ENCODE measurements around the gene GLIS1. TPM values are rescaled to one million over a fixed set of nuclear protein-coding genes. Genes with fewer than 3 reads are reported as not detected.

The GLIS1 gene
- total and polyA plus RNA-seq, 2 experiments from 2014 or later: 0.77 to 0.95 TPM

DNA sequence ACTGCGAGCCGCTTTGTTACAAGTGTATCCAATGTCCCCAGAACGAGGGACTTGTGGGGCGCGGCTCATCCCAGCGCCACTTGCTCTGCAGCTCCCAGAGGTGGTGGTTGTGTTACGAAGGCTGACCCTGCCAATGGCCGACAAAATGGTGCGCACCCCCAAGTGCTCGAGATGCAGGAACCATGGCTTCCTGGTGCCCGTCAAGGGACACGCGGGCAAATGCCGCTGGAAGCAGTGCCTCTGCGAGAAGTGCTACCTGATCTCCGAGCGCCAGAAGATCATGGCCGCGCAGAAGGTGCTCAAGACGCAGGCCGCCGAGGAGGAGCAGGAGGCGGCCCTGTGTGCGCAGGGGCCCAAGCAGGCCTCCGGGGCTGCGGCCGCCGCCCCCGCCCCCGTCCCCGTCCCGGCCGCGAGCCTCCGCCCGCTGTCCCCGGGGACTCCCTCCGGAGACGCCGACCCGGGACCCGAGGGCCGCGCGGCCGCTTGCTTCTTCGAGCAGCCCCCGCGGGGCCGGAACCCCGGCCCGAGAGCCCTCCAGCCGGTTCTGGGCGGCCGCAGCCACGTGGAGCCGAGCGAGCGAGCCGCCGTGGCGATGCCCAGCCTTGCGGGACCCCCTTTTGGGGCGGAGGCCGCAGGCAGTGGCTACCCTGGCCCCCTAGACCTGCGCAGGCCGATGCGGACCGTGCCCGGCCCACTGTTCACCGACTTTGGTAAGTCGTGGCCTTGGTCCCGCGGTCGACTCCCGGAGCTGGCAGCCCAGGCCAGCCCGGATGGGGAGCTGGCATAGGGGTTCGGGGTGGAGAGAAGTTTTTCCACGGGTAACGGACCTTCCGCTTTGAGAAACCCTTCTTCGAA is 279.4 kb downstream of the GLIS1 start, which contains the start of gene DMRTB1:
Gene DMRTB1 (plus strand): TSS at position 79 of the 855 bp plus-strand sequence. CDS start 55 bp downstream, at position 134.
- H3K27me3 ChIP-seq: no peaks in the 10 kb centered on the region
- TF ChIP-seq, protein P1, sequence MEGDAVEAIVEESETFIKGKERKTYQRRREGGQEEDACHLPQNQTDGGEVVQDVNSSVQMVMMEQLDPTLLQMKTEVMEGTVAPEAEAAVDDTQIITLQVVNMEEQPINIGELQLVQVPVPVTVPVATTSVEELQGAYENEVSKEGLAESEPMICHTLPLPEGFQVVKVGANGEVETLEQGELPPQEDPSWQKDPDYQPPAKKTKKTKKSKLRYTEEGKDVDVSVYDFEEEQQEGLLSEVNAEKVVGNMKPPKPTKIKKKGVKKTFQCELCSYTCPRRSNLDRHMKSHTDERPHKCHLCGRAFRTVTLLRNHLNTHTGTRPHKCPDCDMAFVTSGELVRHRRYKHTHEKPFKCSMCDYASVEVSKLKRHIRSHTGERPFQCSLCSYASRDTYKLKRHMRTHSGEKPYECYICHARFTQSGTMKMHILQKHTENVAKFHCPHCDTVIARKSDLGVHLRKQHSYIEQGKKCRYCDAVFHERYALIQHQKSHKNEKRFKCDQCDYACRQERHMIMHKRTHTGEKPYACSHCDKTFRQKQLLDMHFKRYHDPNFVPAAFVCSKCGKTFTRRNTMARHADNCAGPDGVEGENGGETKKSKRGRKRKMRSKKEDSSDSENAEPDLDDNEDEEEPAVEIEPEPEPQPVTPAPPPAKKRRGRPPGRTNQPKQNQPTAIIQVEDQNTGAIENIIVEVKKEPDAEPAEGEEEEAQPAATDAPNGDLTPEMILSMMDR (IDR thresholded peaks at IDR 0.05; ENCODE audit: low read depth, low read length): no peak
- DNase-seq (ENCODE audit: low read depth in 1 of 2, low spot score in 1 of 2): no peak
- peaks cover 10% of the 10 kb centered on the region for H3K4me1 ChIP-seq (ENCODE audit: low read depth)
- no peaks in the 10 kb centered on the region for H3K9me3 ChIP-seq (ENCODE audit: low read depth)
- H3K36me3 ChIP-seq: no peaks in the 10 kb centered on the region
- H3K4me3 ChIP-seq: no peak within 1 kb of the TSS
- H3K27ac ChIP-seq: no peak within 1 kb of the TSS

DNA sequence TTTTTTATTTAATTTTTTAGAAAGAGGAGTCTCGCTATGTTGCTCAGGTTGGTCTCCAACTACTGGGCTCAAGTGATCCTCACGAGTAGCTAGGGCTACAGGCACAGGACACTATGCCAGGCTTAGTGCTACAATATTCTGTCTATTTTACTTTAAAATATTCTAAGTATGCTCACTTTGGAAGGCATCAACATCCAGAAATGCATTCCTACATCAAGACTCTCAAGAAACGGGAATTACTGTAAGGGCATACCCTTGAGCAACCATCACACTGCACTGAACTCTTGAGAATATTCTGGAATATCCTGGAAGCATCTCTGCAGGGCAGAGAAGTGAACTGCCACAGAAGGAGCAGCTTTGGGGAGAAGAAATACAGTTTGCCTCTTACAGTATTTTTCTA is 280.3 kb downstream of the GLIS1 start:
- no peak overlapping the region for H3K27ac ChIP-seq
- H3K36me3 ChIP-seq: no peaks in the 10 kb centered on the region
- TF ChIP-seq, protein P1 (IDR thresholded peaks at IDR 0.05; ENCODE audit: low read depth, low read length): no peak
- no peaks in the 10 kb centered on the region for H3K27me3 ChIP-seq
- H3K4me1 ChIP-seq (ENCODE audit: low read depth): peaks cover 10% of the 10 kb centered on the region
- H3K4me3 ChIP-seq: no peak overlapping the region
- H3K9me3 ChIP-seq (ENCODE audit: low read depth): no peaks in the 10 kb centered on the region
- no peak for DNase-seq (ENCODE audit: low read depth in 1 of 2, low spot score in 1 of 2)

Other genes starting within 250 kb of the GLIS1 start
- 18.1 and 20.5 TPM in 2 replicates for gene NDC1, start 99.1 kb upstream of the GLIS1 start, total RNA-seq
- gene NDC1, start 99.1 kb upstream of the GLIS1 start, polyA plus RNA-seq: 11.7 and 17.6 TPM in 2 replicates
- 14.4 and 21.0 TPM in 2 replicates for gene YIPF1, start 150.6 kb upstream of the GLIS1 start, total RNA-seq
- gene YIPF1, start 150.6 kb upstream of the GLIS1 start, polyA plus RNA-seq: 28.3 and 29.7 TPM in 2 replicates
- not detected in 2 replicates for gene DIO1, start 155.0 kb upstream of the GLIS1 start, total RNA-seq
- gene DIO1, start 155.0 kb upstream of the GLIS1 start, polyA plus RNA-seq: not detected in 2 replicates
- 21.6 and 32.8 TPM in 2 replicates for gene IFT25, start 206.5 kb upstream of the GLIS1 start, total RNA-seq
- gene IFT25, start 206.5 kb upstream of the GLIS1 start, polyA plus RNA-seq: 54.7 and 57.9 TPM in 2 replicates
- 39.3 and 44.9 TPM in 2 replicates for gene LRRC42, start 207.2 kb upstream of the GLIS1 start, total RNA-seq
- gene LRRC42, start 207.2 kb upstream of the GLIS1 start, polyA plus RNA-seq: 49.6 and 50.5 TPM in 2 replicates

Measured in cardiac muscle cell (in vitro differentiated cells and primary cell).